ENCODE measurements around the gene DELE1.

DNA sequence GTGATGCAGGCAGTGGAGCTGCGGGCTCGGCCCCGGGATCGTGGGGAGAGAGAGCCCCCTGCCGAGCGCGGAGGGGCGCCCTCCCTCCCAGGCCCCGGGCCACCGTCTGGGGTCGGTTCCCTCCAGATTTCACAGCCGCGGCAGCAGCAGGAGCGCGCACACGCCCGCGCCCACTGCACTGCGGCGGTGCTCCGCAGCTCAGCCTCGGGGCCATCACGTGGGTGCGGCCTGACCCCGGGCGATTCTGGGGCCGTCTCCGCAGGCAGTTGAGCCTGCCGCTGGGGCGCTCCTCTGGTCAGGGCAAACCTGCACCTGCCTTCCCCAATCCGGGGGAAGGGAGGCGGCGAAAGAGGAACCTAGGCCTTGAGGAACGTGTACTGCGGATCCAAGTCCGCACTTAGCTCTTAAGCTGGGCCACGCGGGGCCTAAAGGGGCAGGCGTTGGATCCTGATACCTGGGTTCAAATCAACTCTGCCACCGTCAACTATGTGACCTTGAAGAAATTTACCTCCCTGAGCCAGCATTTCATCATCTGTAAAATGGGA is 9.4 kb upstream of the DELE1 start:
- TF ChIP-seq, protein P1, sequence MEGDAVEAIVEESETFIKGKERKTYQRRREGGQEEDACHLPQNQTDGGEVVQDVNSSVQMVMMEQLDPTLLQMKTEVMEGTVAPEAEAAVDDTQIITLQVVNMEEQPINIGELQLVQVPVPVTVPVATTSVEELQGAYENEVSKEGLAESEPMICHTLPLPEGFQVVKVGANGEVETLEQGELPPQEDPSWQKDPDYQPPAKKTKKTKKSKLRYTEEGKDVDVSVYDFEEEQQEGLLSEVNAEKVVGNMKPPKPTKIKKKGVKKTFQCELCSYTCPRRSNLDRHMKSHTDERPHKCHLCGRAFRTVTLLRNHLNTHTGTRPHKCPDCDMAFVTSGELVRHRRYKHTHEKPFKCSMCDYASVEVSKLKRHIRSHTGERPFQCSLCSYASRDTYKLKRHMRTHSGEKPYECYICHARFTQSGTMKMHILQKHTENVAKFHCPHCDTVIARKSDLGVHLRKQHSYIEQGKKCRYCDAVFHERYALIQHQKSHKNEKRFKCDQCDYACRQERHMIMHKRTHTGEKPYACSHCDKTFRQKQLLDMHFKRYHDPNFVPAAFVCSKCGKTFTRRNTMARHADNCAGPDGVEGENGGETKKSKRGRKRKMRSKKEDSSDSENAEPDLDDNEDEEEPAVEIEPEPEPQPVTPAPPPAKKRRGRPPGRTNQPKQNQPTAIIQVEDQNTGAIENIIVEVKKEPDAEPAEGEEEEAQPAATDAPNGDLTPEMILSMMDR (conservative IDR thresholded peaks at IDR 0.05) = no peak; the same call in 1 of the 2 replicates
- no peak for TF ChIP-seq ZFX (IDR thresholded peaks at IDR 0.05)
